Occipital lobe (tissue), 2 donors: ENCODE results near the gene RELA. TPM values are rescaled to one million over a fixed set of nuclear protein-coding genes. Genes with fewer than 3 reads are reported as not detected.
"Not testable (repeated sequence)": the region's sequence is repeated elsewhere in the genome, so short reads cannot be mapped to it uniquely, and the experiment has no call there.

Source experiments
- DNase-seq: peaks from one replicate; lab custom pipeline; 2025; lab: John Stamatoyannopoulos, UW
- total RNA-seq: library from RNA; depleted of rRNA; stranded (reverse); fragments of >200 nt; gene quantifications from one replicate; pipeline ENCODE4 v1.2.3, GENCODE V29; 2014

RELA gene
- total RNA-seq, 1 donor from 2014 or later: 12.6 TPM

GRCh38 chr11:65672180-65672860 lies 9.6 kb upstream of the RELA start:
- no peak for DNase-seq

GRCh38 chr11:65663639-65664200 lies 1.0 kb upstream of the RELA start:
- peak; percentile 42 for DNase-seq

- no peak for DNase-seq
These were observed 393 bp downstream of the RELA start for GRCh38 chr11:65662247-65662798.

GRCh38 chr11:65661599-65662246 lies 993 bp downstream of the RELA start:
- DNase-seq: no peak

GRCh38 chr11:65660908-65661307 lies 1.8 kb downstream of the RELA start:
- DNase-seq: not testable (repeated sequence)

GRCh38 chr11:65660038-65660437 lies 2.7 kb downstream of the RELA start:
- no peak for DNase-seq

GRCh38 chr11:65658174-65659021 lies 4.3 kb downstream of the RELA start:
- no peak for DNase-seq

- no peak for DNase-seq
These were observed 5.3 kb downstream of the RELA start for GRCh38 chr11:65657426-65657825.

GRCh38 chr11:65655570-65656332 lies 7.0 kb downstream of the RELA start:
- no peak for DNase-seq

- DNase-seq: no peak
These were observed 8.1 kb downstream of the RELA start for GRCh38 chr11:65654375-65655349.

GRCh38 chr11:65653229-65654225 lies 9.2 kb downstream of the RELA start:
- no peak for DNase-seq

- DNase-seq: peak; percentile 82
These were observed 10.0 kb downstream of the RELA start for GRCh38 chr11:65652511-65653228.

GRCh38 chr11:65651589-65652510 lies 10.9 kb downstream of the RELA start:
- no peak for DNase-seq

GRCh38 chr11:65651339-65651588 lies 11.5 kb downstream of the RELA start:
- no peak for DNase-seq

- DNase-seq: no peak
These were observed 12.0 kb downstream of the RELA start for GRCh38 chr11:65650547-65651338.
